Measurements from ENCODE around the gene MAGED2.
"Not testable (repeated sequence)": the region's sequence is repeated elsewhere in the genome, so short reads cannot be mapped to it uniquely, and the experiment has no call there.

MAGED2 gene, protein sequence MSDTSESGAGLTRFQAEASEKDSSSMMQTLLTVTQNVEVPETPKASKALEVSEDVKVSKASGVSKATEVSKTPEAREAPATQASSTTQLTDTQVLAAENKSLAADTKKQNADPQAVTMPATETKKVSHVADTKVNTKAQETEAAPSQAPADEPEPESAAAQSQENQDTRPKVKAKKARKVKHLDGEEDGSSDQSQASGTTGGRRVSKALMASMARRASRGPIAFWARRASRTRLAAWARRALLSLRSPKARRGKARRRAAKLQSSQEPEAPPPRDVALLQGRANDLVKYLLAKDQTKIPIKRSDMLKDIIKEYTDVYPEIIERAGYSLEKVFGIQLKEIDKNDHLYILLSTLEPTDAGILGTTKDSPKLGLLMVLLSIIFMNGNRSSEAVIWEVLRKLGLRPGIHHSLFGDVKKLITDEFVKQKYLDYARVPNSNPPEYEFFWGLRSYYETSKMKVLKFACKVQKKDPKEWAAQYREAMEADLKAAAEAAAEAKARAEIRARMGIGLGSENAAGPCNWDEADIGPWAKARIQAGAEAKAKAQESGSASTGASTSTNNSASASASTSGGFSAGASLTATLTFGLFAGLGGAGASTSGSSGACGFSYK

DNA sequence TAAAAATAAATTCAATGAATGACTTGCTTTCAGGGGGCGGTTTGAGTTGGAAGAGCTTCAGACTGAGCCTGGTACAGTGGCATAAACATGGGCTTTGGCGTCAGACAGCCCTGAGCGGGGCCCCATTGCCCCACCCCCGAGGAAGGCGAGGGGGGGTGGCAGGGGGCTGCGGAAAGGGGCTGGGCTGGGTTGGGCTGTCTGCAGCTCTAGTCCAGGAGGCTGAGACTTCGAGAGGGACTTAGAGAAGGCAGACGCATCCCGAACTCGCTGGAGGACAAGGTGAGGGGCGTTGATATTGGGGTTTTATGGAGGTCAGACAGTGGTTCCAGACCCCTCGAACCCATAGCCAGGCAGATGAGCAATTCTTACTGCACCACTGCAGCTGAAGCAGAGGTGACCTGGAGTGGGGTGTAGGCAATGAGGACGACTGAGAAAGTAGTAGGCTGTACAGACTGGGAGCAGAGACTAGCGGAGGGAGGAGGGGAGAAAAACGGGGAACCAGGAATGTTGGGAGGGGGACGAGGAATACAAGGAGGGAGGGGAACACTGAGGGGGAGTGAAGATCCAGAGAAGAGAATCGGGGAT is at the start of gene MAGED2:
TSS of gene MAGED2 (plus strand) at position 222 of the 585 bp plus-strand sequence. CDS start 1,587 bp downstream, outside the sequence.
- no peak for DNase-seq

DNA sequence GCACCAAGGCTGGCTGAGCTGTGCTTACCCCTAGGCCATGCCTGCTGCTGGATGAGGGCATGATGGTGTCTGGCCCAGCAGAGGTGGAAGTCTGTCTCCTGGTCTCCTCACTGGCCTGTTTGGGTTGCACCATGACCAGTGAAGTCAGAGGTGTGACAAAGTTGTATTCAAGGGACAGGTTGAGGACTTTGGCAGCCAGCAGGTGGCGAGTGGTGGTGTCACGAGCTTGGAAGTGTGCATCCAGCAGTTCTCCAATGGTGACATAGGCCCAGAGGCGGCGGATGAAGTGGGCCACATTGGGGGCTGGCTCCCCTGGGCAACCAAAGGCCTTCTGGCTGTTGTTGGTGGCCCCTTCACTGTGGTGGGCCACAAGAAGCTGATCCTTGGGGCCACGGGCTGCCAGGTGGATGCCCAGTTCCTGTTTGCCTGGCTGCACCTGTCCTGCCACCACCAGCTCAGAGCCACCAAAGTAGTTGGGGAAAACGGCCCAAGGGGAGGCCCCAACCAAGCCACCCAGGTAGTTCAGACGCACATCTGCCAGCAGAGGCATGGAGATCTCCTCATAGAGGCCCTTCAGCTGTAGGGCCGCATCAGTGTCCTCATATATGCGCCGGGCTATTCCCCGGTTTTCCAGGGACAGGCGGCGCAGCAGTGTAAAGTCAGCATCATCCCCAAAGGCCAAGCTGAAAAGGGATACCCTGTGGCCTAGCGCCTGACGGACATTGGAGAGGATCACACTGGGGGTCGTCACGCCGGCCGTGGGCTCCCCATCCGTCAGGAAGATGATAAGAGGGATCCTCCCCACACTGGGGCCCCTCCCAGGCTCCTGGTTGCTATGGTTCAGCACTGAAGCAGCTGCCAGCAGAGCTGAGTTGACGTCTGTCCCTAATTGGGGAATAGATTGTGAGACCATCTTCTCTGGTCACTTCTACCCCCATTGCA is 49.2 kb upstream of the MAGED2 start:
- DNase-seq = no peak

DNA sequence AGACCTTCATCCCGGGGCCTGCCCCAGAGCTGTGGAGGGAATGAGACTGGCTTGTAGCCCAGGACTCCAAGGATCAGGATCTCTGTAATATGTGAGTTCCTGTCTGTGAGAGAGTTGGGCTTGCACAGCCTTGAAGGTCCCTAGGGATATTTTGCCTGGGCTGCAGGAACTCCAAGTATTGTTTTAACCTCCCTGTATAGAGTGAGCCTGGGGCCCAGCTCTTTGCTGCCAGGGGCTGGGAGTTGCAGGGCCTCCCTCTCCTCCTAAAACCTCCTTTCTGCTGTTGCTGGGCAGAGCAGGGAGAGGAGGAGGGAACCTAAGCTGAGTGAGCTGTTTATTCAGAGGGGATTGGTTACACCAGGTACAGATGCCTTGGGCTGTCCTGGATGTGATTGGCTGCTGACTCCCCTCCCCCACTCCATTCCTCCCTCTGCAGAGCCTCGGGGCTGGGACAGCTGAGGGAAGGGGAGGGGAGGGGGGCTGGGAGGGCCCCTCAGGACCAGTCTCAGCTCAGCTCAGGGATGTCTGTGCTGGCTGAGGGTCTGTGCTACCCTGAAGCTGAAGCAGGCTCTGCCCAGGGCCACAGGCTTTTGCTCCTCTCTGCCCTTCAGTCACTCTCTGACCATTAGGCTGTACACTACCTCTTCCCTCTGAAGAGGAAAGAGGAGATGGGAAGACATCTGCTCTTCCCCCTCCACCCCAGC is 33.0 kb upstream of the MAGED2 start:
- not testable (repeated sequence) for DNase-seq

DNA sequence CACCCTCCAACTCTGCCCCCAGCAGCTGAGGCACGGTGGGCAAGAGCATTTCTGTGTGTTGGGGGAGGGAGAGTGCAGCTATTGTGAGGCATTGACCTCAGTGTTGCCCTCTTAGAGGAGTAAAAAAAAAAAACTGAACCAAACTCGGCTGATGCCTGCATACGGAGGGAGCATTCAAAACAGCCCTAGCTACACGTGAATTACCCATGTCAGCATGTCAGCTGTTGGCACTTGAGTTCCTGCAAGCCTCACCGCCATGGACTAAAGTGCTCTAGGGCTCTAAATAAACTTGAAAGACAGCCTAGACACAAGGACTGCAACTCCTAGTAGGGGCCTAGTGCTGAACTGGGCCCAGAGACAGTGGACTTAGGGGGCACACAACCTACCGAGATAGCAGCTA is 31.5 kb upstream of the MAGED2 start:
- no peak for DNase-seq

- DNase-seq = no peak
These were observed 30.4 kb upstream of the MAGED2 start for GRCh38 chrX:54776987-54777672.

GRCh38 chrX:54785901-54786300 is 21.6 kb upstream of the MAGED2 start:
- no peak for DNase-seq

- DNase-seq = no peak
These were observed 20.6 kb upstream of the MAGED2 start for GRCh38 chrX:54786967-54787366.

- no peak for DNase-seq
These were observed 19.1 kb upstream of the MAGED2 start for GRCh38 chrX:54788446-54788845.

GRCh38 chrX:54789405-54789804 is 18.1 kb upstream of the MAGED2 start:
- not testable (repeated sequence) for DNase-seq

- DNase-seq = no peak
These were observed 13.5 kb upstream of the MAGED2 start for GRCh38 chrX:54794028-54794427.

DNA sequence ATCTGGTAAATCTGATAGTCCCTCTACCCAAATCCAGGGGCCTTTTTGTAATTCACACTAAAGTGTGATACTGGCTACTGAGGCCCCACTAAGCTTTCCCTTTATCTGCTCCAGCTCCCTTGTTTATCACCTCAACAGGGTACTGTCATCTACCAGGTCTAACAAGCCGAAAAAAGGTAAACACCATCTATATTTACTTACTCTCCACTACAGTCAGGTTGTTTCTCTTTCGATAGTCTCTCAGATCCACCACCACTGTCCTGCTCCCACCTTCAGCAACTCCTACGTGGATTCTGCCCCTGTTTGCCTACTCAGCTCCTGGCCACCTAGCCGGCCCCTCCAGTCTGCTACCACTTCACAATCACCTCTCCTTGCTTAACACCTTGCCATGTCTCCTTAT is 12.8 kb upstream of the MAGED2 start:
- DNase-seq = no peak

DNA sequence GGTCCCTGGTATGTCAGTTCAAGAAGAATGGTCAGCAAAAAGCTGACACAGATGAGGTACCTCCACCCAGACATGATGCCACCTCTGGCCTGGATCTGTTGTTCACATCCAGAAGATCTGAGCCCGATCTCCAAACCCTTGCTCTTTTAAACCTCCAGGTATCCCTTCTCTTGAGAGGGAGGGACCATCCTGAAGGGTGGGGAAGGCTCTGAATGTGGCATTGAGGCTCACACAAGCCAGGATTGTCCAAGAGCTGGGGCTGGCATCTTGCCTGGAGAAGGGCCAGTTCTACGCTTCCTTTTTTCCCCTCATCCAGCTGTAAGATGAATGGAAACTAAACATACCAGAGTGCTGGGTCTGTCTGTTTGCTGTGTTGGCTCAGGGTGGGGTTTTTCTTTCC is 9.4 kb upstream of the MAGED2 start, which contains the start of gene ITIH6:
TSS of gene ITIH6 (minus strand) at position 119 of the 400 bp plus-strand sequence. CDS start at position 74, 45 bp downstream.
- no peak for DNase-seq

DNA sequence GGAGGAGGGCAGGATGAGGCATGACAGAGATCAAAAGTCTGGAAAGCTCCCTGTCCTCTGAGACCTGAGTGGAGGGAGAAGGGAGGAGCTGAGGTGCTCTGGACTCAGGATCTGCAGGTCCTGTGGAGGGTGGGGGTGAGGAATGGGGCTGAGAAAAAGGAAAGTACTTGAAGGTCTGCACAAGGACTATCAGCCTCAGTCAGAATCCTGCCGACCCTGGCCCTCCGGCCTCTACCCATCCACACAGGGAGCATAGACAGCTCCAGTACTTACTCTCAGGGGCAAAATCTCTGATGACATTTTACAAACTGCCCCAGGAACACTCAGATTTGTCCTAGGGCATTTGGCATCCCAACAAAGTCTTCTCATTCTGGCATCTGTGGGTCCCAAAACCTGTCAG is 8.5 kb upstream of the MAGED2 start:
- no peak for DNase-seq

- peak; percentile 6 for DNase-seq
These were observed 612 bp downstream of the MAGED2 start for GRCh38 chrX:54808109-54808604.

DNA sequence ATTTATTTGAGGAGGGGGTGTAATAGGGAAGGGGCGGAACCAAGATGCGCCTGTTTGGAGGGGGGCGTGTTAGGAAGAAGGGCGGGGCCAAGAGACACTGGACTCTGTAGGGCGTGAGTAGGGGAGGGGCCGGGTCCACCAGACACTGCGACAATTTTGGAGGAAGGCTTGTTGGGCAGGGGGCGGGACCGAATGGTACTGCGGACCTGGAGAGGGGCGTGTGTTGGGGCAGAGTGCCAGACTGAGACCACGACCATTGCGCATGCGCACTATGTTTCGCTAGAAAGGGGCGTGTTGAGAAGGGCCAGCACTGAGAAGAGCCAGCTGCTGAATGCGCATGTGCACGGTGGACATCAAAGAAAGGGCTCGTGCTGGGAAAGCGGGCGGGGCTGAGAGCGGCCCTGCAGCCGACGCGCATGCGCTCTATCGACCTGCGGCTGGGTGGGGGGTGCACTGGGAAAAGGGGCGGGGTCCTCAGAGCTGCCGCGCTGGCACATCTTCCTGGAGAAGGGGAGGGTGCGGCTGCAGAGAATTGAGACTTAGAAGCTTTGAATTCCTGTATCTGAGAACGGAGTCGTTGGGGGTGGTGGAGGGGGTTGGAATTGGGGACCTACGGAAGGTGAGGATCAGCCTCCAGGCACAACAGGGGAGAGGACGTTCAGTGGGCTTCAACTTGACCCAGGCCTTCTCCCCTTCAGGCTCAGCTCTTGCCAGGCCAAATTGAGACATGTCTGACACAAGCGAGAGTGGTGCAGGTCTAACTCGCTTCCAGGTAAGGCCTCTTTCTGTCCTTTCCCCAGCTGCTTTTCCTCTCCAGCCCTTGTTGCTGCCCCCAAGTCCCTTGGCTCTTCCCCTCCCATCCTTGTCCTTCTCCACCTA is 1.3 kb downstream of the MAGED2 start:
- peak; percentile 82 for DNase-seq

DNA sequence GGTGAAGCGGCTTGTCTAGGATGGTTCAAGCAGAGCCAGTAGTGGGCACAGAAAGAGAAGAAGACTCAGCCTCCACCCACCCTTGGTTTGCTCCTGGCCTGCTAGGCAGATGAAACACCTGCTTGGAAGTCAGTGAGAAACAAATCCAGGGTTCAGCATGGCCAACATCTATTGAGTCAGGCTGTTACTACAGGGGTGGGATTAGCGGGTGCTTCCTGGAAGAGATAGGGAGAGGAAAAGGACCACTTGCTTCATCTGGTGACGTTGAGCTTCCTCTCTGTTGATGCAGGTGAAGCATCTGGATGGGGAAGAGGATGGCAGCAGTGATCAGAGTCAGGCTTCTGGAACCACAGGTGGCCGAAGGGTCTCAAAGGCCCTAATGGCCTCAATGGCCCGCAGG is 3.0 kb downstream of the MAGED2 start:
- DNase-seq = no peak

DNA sequence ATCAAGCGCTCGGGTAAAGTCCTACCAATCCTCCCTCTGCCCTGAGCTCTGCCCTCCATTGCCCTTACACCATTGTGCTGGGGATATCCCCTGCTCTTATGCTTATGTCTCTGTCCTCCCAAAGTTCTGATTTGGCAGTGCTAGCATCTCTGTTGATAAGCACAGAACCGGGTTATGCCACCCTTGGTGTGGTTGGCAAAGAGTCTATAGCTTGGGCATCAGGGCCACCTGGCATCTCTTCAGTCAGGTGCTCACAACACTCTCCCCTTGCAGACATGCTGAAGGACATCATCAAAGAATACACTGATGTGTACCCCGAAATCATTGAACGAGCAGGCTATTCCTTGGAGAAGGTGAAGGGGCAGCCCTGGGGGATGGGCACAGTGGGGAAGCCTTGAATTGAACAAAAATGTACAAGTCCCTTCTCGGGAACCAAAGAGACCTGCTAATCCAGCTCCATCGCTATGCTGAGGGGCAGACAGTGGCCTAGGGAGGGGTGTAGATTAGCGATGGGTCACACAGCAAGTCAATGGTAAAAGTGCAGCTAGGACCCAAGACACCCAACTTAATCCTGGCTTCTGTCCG is 3.8 kb downstream of the MAGED2 start:
- no peak for DNase-seq

GRCh38 chrX:54812306-54812705 is 4.8 kb downstream of the MAGED2 start:
- DNase-seq = no peak

DNA sequence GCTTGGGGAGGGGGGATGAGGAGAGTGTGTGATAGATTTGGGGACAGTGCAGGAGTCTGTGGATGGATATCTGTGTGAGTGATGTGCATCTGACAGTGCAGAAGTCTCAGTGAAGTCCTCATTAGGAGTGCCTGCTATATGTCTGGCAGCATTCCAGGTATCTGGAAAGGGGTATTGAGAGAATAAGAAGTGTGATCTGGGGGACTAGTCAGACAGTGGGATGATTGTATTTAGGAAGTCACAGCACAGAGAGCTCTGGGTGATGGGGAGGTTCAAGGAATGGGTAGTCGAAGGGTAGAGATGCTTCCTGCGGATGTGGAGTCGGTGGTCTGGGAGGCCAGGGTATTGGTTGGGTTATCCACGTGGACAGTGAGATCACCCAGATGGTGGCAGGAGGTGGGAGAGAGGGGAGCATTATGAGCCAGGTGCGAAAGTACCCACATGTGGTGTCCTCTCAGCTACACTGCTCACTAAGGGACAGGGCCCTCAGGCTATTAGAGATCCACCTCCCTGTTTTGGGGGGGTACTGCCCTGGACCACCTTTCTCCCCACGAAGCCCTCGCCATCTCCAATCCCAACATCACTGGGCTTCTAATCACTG is 9.8 kb downstream of the MAGED2 start:
- DNase-seq = no peak
